Liver (tissue), 9 donors: ENCODE data around the gene WBP2. TPM values are rescaled to one million over a fixed set of nuclear protein-coding genes. Genes with fewer than 3 reads are reported as not detected.

ENCODE experiments used
- DNase-seq: peaks from one replicate; pipeline ENCODE4 v3.0.0-alpha.2; 2017; ENCODE audit warnings: low spot score
- H3K27ac ChIP-seq, 2 donors: one replicate each; pipeline ENCODE4 v1.7.0; 2013; ENCODE audit warnings: inconsistent platforms in 2 of 2, low read length in 2 of 2, control low read depth in 1 of 2, low read depth in 1 of 2, mild to moderate bottlenecking in 1 of 2
- H3K27me3 ChIP-seq, 4 donors: one replicate each; pipeline versions ENCODE4 v1.6.1 to v1.7.0; 2013; ENCODE audit warnings: low read length in 3 of 4, inconsistent platforms in 1 of 4, mild to moderate bottlenecking in 1 of 4, moderate library complexity in 1 of 4; ENCODE audit not compliant: control insufficient read depth in 4 of 4, insufficient read depth in 4 of 4
- H3K36me3 ChIP-seq, 4 donors: one replicate each; pipeline versions ENCODE4 v1.6.1 to v1.7.0; 2013; ENCODE audit warnings: low read length in 3 of 4, mild to moderate bottlenecking in 3 of 4, low read depth in 1 of 4, moderate library complexity in 1 of 4; ENCODE audit not compliant: control insufficient read depth in 4 of 4, insufficient read depth in 3 of 4
- H3K4me1 ChIP-seq, 4 donors: one replicate each; pipeline versions ENCODE4 v1.6.1 to v1.7.0; 2013; ENCODE audit warnings: low read length in 3 of 4, mild to moderate bottlenecking in 3 of 4, moderate library complexity in 1 of 4; ENCODE audit not compliant: control insufficient read depth in 4 of 4, insufficient read depth in 4 of 4
- H3K4me3 ChIP-seq, 3 donors: one replicate each; pipeline versions ENCODE4 v1.6.1 to v1.7.0; 2013; ENCODE audit warnings: low read length in 3 of 3, control low read depth in 1 of 3, low read depth in 1 of 3, mild to moderate bottlenecking in 1 of 3
- H3K9ac ChIP-seq, 2 donors: one replicate each; pipeline ENCODE4 v1.7.0; 2013; ENCODE audit warnings: low read length in 2 of 2, mild to moderate bottlenecking in 2 of 2, moderate library complexity in 2 of 2, control low read depth in 1 of 2, low read depth in 1 of 2
- H3K9me3 ChIP-seq, 4 donors: one replicate each; pipeline versions ENCODE4 v1.6.1 to v1.7.0; 2013; ENCODE audit warnings: low read length in 3 of 4; ENCODE audit not compliant: control insufficient read depth in 4 of 4
- FOXA1 ChIP-seq: IDR thresholded peaks from 2 replicates; pipeline ENCODE4 v1.6.1; 2016; ENCODE audit warnings: antibody characterized with exemption
- FOXA2 ChIP-seq: IDR thresholded peaks from 2 replicates; pipeline ENCODE4 v1.6.1; 2016; ENCODE audit warnings: antibody characterized with exemption
- GABPA ChIP-seq, 2 donors: IDR thresholded peaks in 1 of 2; conservative IDR thresholded peaks in 1 of 2; 2 replicates each; pipeline ENCODE4 v1.6.1; 2016; ENCODE audit warnings: antibody characterized with exemption in 2 of 2, mild to moderate bottlenecking in 1 of 2, moderate library complexity in 1 of 2
- HNF4A ChIP-seq, 2 donors: conservative IDR thresholded peaks; 2 replicates each; pipeline ENCODE4 v1.6.1; 2016; ENCODE audit warnings: antibody characterized with exemption in 2 of 2, mild to moderate bottlenecking in 2 of 2
- HNF4G ChIP-seq: IDR thresholded peaks from 2 replicates; pipeline ENCODE4 v1.6.1; 2016; ENCODE audit warnings: antibody characterized with exemption
- JUND ChIP-seq, 2 donors: IDR thresholded peaks; 2 replicates each; pipeline ENCODE4 v1.6.1; 2016; ENCODE audit warnings: antibody characterized with exemption in 2 of 2
- NR2F2 ChIP-seq: IDR thresholded peaks from 2 replicates; pipeline ENCODE4 v1.6.1; 2016; ENCODE audit warnings: antibody characterized with exemption
- RAD21 ChIP-seq, 2 donors: IDR thresholded peaks; 2 replicates each; pipeline ENCODE4 v1.6.1; 2016; ENCODE audit warnings: antibody characterized with exemption in 2 of 2, mild to moderate bottlenecking in 2 of 2
- RXRA ChIP-seq, 2 donors: IDR thresholded peaks; 2 replicates each; pipeline ENCODE4 v1.6.1; 2017 to 2018; ENCODE audit warnings: antibody characterized with exemption in 2 of 2, mild to moderate bottlenecking in 1 of 2
- SP1 ChIP-seq: IDR thresholded peaks from 2 replicates; pipeline ENCODE4 v1.6.1; 2018; ENCODE audit warnings: antibody characterized with exemption, mild to moderate bottlenecking
- TAF1 ChIP-seq: conservative IDR thresholded peaks from 2 replicates; pipeline ENCODE4 v1.6.1; 2016; ENCODE audit warnings: antibody characterized with exemption, mild to moderate bottlenecking
- YY1 ChIP-seq: IDR thresholded peaks from 2 replicates; pipeline ENCODE4 v1.6.1; 2016; ENCODE audit warnings: antibody characterized with exemption, mild to moderate bottlenecking
- WGBS: extraction: QIAGEN DNeasy Blood & Tissue Kit; methylation state at CpG from one replicate; pipeline ENCODE4 v1.1.7; 2013; 5-methylcytosine and 5-hydroxymethylcytosine counted together
- polyA plus RNA-seq, 2 donors: library from polyadenylated mRNA; stranded (reverse) in 1 of 2; unstranded in 1 of 2; fragments of 200-250 nt in 1 of 2; fragments of >200 nt in 1 of 2; fragmentation: Nextera tagmentation in 1 of 2; extraction: Ambion mirVana in 1 of 2; gene quantifications; one replicate each; pipeline versions ENCODE4 v1.2.1 to v1.2.3, GENCODE V29; 2013 to 2015
- total RNA-seq, 2 donors: library from RNA; depleted of rRNA; stranded (reverse); fragments of >200 nt; gene quantifications; one replicate each; pipeline ENCODE4 v1.2.3, GENCODE V29; 2014
- TF ChIP-seq, protein P1 (sequence below): IDR thresholded peaks from 2 replicates; pipeline ENCODE4 v1.6.1; 2016; ENCODE audit warnings: antibody characterized with exemption
- TF ChIP-seq, protein P2 (sequence below): fragments of 150-350 bp; IDR thresholded peaks from 2 replicates; pipeline ENCODE4 v1.5.1; 2017; ENCODE audit warnings: improper control_type of control experiment, low read depth, low read length; ENCODE audit not compliant: missing input control
- TF ChIP-seq, protein P3 (sequence below): IDR thresholded peaks from 2 replicates; pipeline ENCODE4 v1.6.1; 2016; ENCODE audit warnings: antibody characterized with exemption
- TF ChIP-seq, protein P4 (sequence below): IDR thresholded peaks from 2 replicates; pipeline ENCODE4 v1.6.1; 2016; ENCODE audit warnings: antibody characterized with exemption, mild to moderate bottlenecking
- TF ChIP-seq, protein P5 (sequence below): IDR thresholded peaks from 2 replicates; pipeline ENCODE4 v1.6.1; 2016; ENCODE audit warnings: antibody characterized with exemption
- donor health status: healthy.
- donor health status: healthy.
- donor health status: healthy.
- donor health status: healthy.
- donor health status: healthy.

The WBP2 gene
- total and polyA plus RNA-seq, 4 donors = 29.0 to 99.4 (median 51.6) TPM

DNA sequence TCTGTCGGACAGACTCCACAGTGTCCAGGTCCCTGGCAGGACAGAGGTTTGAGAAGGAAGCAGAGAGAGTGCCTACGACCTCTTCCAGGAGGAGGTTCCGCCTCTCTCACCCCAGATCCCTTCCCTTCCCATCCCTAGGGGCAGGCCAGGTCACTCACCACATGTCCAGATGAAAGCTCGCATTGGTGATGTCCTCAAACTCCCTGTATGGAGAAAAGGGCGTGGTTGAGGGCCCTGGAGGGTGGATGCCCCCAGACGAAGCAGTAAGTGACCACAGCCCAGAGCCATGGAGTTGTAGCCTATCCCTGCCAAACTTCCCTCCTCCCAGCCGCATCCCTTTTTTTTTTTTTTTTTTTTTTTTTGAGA is 14.4 kb downstream of the WBP2 start:
- TF ChIP-seq NR2F2 (no peak), TAF1 (no peak), RXRA (IDR thresholded peaks at IDR 0.05) (no peak), JUND (IDR thresholded peaks at IDR 0.05) (no peak), SP1 (no peak)
- TF ChIP-seq, protein P1, sequence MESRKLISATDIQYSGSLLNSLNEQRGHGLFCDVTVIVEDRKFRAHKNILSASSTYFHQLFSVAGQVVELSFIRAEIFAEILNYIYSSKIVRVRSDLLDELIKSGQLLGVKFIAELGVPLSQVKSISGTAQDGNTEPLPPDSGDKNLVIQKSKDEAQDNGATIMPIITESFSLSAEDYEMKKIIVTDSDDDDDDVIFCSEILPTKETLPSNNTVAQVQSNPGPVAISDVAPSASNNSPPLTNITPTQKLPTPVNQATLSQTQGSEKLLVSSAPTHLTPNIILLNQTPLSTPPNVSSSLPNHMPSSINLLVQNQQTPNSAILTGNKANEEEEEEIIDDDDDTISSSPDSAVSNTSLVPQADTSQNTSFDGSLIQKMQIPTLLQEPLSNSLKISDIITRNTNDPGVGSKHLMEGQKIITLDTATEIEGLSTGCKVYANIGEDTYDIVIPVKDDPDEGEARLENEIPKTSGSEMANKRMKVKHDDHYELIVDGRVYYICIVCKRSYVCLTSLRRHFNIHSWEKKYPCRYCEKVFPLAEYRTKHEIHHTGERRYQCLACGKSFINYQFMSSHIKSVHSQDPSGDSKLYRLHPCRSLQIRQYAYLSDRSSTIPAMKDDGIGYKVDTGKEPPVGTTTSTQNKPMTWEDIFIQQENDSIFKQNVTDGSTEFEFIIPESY = no peak
- TF ChIP-seq, protein P2, sequence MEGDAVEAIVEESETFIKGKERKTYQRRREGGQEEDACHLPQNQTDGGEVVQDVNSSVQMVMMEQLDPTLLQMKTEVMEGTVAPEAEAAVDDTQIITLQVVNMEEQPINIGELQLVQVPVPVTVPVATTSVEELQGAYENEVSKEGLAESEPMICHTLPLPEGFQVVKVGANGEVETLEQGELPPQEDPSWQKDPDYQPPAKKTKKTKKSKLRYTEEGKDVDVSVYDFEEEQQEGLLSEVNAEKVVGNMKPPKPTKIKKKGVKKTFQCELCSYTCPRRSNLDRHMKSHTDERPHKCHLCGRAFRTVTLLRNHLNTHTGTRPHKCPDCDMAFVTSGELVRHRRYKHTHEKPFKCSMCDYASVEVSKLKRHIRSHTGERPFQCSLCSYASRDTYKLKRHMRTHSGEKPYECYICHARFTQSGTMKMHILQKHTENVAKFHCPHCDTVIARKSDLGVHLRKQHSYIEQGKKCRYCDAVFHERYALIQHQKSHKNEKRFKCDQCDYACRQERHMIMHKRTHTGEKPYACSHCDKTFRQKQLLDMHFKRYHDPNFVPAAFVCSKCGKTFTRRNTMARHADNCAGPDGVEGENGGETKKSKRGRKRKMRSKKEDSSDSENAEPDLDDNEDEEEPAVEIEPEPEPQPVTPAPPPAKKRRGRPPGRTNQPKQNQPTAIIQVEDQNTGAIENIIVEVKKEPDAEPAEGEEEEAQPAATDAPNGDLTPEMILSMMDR = no peak
- H3K4me1 ChIP-seq = peaks cover 0 to 13% (median 4%) of the 10 kb centered on the region in 4 donors
- no peak for DNase-seq
- 83% methylated on average over 7 of the region's 7 CpGs for WGBS
- no peaks in the 10 kb centered on the region for H3K27me3 ChIP-seq
- peaks cover 2 to 20% (median 7%) of the 10 kb centered on the region in 4 donors for H3K36me3 ChIP-seq
- no peak overlapping the region for H3K27ac ChIP-seq
- H3K9ac ChIP-seq = no peak overlapping the region
- no peak overlapping the region for H3K4me3 ChIP-seq
- no peaks in the 10 kb centered on the region for H3K9me3 ChIP-seq

DNA sequence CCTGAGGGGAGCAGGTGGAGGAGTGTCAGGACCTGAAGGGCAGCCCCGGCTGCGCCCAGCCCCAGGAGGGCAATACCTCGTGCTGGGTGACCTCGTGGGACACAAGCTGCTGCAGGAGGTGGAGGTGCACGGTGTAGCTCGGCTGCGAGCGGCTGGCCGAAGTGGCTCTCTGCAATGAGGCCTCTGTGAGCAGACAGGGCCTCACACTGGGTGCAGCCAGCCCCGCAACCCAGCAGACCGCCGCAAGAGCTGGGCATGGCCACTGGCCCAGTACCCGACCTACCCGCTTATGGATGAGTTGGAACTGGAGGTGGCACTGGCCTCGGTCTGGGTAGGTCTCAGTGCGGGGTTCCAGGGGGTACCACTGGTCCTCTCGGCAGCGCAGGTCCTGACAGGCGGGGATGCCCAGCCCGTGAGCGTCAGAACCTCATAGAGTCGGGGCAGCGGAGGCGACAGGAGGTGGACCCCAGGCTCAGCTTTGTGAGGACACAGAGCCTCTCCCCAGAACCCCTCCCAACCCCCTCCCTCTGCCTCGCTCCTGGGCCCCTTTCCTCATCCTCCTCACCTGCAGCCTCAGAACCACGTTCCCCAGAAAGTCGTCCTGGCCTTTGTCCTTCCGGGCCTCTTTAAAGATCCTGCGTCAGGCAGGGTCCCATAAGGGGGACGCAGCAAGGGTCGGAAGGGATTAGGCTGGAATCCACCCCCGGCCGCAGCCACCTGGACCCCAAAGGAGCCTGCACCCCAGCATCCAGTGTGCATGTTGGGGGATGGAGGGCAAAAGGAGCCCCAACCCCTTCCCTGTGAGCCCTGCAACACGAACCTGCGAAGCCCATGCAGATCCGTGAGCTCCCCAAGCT is 15.0 kb downstream of the WBP2 start:
- Histone ChIP-seq H3K9me3 (no peaks in the 10 kb centered on the region), H3K27me3 (no peaks in the 10 kb centered on the region), H3K36me3 (peaks cover 2 to 23% (median 11%) of the 10 kb centered on the region in 4 donors), H3K4me1 (peaks cover 0 to 9% (median 3%) of the 10 kb centered on the region in 4 donors), H3K27ac (no peak overlapping the region), H3K9ac (no peak overlapping the region), H3K4me3 (no peak overlapping the region)
- TF ChIP-seq HNF4A (conservative IDR thresholded peaks at IDR 0.05) = no peak
- TF ChIP-seq RAD21 (IDR thresholded peaks at IDR 0.05) = no peak
- TF ChIP-seq, protein P3, sequence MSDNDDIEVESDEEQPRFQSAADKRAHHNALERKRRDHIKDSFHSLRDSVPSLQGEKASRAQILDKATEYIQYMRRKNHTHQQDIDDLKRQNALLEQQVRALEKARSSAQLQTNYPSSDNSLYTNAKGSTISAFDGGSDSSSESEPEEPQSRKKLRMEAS = no peak
- TF ChIP-seq GABPA (IDR thresholded peaks at IDR 0.05 in 1 of 2, conservative IDR thresholded peaks at IDR 0.05 in 1 of 2) = no peak
- TF ChIP-seq FOXA1 = no peak
- TF ChIP-seq, protein P4, sequence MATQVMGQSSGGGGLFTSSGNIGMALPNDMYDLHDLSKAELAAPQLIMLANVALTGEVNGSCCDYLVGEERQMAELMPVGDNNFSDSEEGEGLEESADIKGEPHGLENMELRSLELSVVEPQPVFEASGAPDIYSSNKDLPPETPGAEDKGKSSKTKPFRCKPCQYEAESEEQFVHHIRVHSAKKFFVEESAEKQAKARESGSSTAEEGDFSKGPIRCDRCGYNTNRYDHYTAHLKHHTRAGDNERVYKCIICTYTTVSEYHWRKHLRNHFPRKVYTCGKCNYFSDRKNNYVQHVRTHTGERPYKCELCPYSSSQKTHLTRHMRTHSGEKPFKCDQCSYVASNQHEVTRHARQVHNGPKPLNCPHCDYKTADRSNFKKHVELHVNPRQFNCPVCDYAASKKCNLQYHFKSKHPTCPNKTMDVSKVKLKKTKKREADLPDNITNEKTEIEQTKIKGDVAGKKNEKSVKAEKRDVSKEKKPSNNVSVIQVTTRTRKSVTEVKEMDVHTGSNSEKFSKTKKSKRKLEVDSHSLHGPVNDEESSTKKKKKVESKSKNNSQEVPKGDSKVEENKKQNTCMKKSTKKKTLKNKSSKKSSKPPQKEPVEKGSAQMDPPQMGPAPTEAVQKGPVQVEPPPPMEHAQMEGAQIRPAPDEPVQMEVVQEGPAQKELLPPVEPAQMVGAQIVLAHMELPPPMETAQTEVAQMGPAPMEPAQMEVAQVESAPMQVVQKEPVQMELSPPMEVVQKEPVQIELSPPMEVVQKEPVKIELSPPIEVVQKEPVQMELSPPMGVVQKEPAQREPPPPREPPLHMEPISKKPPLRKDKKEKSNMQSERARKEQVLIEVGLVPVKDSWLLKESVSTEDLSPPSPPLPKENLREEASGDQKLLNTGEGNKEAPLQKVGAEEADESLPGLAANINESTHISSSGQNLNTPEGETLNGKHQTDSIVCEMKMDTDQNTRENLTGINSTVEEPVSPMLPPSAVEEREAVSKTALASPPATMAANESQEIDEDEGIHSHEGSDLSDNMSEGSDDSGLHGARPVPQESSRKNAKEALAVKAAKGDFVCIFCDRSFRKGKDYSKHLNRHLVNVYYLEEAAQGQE = no peak
- no peak for TF ChIP-seq YY1
- TF ChIP-seq, protein P1 = no peak
- TF ChIP-seq, protein P2 = no peak
- no peak for TF ChIP-seq HNF4G
- TF ChIP-seq RXRA (IDR thresholded peaks at IDR 0.05) = no peak
- no peak for TF ChIP-seq SP1
- TF ChIP-seq, protein P5, sequence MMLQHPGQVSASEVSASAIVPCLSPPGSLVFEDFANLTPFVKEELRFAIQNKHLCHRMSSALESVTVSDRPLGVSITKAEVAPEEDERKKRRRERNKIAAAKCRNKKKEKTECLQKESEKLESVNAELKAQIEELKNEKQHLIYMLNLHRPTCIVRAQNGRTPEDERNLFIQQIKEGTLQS = no peak
- no peak for TF ChIP-seq TAF1
- no peak for TF ChIP-seq FOXA2
- TF ChIP-seq NR2F2 = no peak
- no peak for TF ChIP-seq JUND (IDR thresholded peaks at IDR 0.05)
- WGBS = 95% methylated on average over 36 of the region's 36 CpGs
- no peak for DNase-seq
